ENCODE results near the gene CHI3L1.

The CHI3L1 gene

DNA sequence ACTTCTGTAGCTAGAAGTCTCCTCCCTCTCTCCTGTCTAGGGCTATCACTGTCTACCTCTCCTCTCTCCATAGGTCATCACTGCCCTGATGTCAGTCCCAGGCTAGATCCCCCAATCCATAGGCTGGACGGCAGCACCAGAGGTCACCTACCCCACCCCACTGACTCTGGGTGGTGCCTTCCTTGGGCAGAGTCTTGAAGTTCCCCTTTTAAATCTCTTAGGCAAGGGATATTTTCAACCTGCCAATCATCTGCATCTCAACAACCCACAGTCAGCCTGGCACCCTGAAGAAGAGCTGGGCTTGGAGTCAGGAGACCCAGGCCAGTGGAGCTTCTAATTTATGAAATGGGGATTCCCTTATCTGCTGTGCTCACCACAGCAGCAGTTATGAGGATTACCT, 24.1 kb downstream of the CHI3L1 start:
- in situ Hi-C loops (cut with HindIII; ENCODE audit: low pct_ligation_motif_present, low pct_unique_long_range_greater_than_20kb, low sequenced_read_pairs): no loop called here
- DNase-seq: no peak

DNA sequence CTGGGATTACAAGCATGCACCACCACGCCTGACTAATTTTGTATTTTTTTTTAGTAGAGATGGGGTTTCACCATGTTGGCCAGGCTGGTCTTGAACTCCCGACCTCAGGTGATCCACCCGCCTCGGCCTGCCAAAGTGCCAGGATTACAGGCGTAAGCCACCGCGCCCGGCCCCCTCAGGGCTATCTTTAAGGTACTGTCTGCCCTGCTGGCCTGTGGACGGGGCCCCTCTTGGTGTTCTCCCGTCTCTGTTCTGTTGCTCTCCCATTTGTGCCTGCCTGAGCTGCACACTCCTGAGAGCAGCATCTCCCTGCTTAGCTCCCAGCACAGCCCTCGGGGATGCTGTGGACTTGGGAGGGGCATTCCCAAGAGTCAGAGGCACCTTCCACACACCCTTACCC, 24.8 kb downstream of the CHI3L1 start:
- no peak for DNase-seq
- in situ Hi-C loops (cut with HindIII; ENCODE audit: low pct_ligation_motif_present, low pct_unique_long_range_greater_than_20kb, low sequenced_read_pairs): no loop called here

- DNase-seq: no peak
- in situ Hi-C loops (cut with HindIII; ENCODE audit: low pct_ligation_motif_present, low pct_unique_long_range_greater_than_20kb, low sequenced_read_pairs): no loop called here
These were observed 25.3 kb downstream of the CHI3L1 start for GRCh38 chr1:203161175-203161574.

DNA sequence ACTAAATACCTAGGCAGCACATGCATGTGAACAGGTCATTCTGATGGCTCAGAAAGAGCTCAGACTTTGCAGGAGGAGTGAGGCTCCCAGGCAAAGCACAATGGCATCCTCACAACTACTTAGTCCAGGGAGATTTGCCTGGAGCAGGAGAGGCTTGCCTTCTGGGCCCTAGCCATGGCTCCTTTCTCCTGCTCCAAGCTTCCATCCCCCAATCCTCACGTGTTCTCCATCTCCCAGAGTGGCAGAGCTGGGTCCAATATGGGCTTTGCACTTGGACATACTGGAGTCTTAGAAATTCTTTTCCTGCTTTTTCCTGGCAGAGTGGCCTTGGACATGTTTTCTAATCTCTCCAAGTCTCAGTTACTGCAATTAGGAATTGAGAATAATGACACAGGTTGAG, 26.7 kb downstream of the CHI3L1 start:
- in situ Hi-C loops (cut with HindIII; ENCODE audit: low pct_ligation_motif_present, low pct_unique_long_range_greater_than_20kb, low sequenced_read_pairs): no loop called here
- DNase-seq: no peak

GRCh38 chr1:203158960-203159665, 27.4 kb downstream of the CHI3L1 start:
- no peak for DNase-seq
- in situ Hi-C loops (cut with HindIII; ENCODE audit: low pct_ligation_motif_present, low pct_unique_long_range_greater_than_20kb, low sequenced_read_pairs): no loop called here

GRCh38 chr1:203158423-203158822, 28.1 kb downstream of the CHI3L1 start:
- DNase-seq: no peak
- in situ Hi-C loops (cut with HindIII; ENCODE audit: low pct_ligation_motif_present, low pct_unique_long_range_greater_than_20kb, low sequenced_read_pairs): no loop called here

GRCh38 chr1:203156280-203156679, 30.2 kb downstream of the CHI3L1 start:
- in situ Hi-C loops (cut with HindIII; ENCODE audit: low pct_ligation_motif_present, low pct_unique_long_range_greater_than_20kb, low sequenced_read_pairs): no loop called here
- DNase-seq: no peak

GRCh38 chr1:203153989-203154821, 32.3 kb downstream of the CHI3L1 start:
- no peak for DNase-seq
- in situ Hi-C loops (cut with HindIII; ENCODE audit: low pct_ligation_motif_present, low pct_unique_long_range_greater_than_20kb, low sequenced_read_pairs): no loop called here

GRCh38 chr1:203153051-203153988, 33.2 kb downstream of the CHI3L1 start:
- peak; percentile 70 for DNase-seq

GRCh38 chr1:203152158-203153034, 34.1 kb downstream of the CHI3L1 start:
- peak; percentile 99 for DNase-seq
- in situ Hi-C loops (cut with HindIII; ENCODE audit: low pct_ligation_motif_present, low pct_unique_long_range_greater_than_20kb, low sequenced_read_pairs): no loop called here

More at GRCh38 chr1:203153051-203153988, 33.2 kb downstream of the CHI3L1 start:
- in situ Hi-C loops (cut with HindIII; ENCODE audit: low pct_ligation_motif_present, low pct_unique_long_range_greater_than_20kb, low sequenced_read_pairs): no loop called here

DNA sequence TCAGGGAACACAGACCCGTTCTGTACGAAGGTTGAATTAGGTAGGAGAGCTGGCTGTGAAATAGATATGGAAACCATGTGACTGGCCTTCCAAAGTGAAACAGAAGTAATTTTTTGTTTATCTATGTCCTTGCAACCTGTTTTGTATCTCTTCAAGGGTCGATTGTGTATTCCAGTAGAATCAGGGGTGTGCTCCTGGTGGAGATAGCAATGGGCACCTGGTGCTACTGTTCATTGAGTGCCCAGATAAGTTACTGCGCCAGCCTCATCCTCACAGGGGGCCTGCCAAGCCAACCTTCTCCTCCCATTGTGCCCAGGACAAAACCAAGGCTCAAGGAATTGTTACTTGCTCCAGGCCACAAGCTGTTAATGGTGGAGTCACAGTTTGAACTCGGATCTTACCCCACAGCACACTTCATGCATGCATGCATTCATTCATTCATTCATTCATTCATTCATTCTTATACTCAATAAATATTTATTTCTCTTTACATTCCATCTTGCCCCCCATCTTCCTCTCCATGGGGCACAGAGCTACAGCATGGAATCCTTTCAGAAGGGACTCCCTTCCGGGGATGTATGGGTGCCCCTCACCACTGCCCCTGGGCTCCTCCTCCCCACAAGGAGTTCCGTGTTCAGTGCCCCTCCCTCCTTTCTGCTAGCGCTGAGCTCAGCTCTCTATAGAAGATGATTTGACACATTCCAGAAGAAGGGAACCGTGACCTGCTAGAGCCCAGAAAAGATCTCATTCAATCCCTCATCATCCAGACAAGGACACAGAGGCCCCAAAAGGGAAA, 34.9 kb downstream of the CHI3L1 start:
- in situ Hi-C loops (cut with HindIII; ENCODE audit: low pct_ligation_motif_present, low pct_unique_long_range_greater_than_20kb, low sequenced_read_pairs): no loop called here
- DNase-seq: peak; percentile 96

DNA sequence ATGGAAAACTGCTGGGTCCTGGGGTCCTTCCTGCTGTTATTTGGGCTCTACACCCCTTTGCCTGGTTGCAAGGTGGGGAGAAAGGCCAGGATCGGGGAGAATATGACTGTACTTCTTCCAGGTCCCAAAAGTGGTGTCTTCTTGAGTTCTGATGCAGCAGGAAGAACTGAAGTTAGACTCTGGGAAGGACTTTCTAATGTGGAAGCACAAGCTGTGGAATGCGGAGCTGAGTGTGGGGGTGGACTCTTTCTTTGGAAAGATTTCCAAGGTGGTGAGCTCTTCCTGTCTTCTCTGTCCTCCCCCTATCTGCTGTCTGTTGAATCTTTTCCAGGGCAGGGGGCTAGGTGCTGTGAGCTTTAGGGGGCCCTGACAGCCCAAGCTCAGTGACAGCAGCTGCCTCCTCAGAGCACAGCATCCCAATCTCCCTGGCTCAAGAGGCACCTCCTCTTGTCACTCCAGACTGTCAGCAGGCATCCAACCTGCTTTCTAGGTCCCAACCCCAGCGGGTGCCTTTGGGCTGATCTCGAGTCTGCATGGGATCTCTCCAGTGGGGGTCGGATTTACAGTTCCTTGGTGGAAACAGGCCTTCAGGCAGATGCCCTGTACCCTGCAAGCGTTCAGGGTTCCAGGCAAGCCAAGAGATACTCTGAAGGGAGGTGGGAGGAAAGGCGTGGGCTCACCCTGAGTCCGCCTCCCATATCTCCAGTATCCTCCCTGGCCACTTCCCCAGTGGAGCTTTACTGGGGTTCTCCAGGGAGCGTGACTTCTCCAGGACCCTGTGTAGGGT, 35.8 kb downstream of the CHI3L1 start:
- in situ Hi-C loops (cut with HindIII; ENCODE audit: low pct_ligation_motif_present, low pct_unique_long_range_greater_than_20kb, low sequenced_read_pairs): no loop called here
- DNase-seq: no peak

DNA sequence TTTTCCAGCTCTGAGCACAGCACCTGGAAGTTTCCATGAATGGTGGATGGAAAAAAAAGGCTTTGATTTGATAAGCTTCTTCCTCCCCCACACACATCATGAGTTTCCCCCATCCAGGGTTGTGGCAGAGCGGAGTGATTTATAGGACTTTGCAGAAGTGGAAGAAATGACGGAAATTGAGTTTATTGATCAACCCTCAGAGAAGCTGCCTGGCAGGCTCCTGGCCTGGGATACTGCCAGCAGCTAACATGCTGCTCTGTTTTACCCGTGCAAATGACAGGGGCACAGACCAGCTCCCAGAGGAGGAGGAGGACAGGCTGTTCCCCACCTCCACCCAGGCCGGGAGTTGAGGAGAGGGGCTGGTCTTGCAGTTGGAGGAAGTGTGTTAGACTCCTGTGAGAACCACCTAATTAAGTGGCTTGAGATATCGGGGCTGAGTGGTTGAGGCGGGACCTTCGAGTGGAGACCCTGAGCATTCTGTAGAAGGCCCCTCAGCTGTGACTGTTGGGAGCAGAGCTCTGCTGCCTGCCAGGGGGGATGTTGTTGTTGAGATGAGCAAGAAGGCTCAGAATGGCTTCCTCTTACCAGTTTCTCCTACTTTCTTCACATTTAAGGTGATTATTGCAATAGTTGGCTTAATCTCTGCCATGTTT, 37.2 kb downstream of the CHI3L1 start:
- no peak for DNase-seq
- in situ Hi-C loops (cut with HindIII; ENCODE audit: low pct_ligation_motif_present, low pct_unique_long_range_greater_than_20kb, low sequenced_read_pairs): no loop called here

GRCh38 chr1:203148579-203148978, 37.9 kb downstream of the CHI3L1 start:
- in situ Hi-C loops (cut with HindIII; ENCODE audit: low pct_ligation_motif_present, low pct_unique_long_range_greater_than_20kb, low sequenced_read_pairs): no loop called here
- no peak for DNase-seq

DNA sequence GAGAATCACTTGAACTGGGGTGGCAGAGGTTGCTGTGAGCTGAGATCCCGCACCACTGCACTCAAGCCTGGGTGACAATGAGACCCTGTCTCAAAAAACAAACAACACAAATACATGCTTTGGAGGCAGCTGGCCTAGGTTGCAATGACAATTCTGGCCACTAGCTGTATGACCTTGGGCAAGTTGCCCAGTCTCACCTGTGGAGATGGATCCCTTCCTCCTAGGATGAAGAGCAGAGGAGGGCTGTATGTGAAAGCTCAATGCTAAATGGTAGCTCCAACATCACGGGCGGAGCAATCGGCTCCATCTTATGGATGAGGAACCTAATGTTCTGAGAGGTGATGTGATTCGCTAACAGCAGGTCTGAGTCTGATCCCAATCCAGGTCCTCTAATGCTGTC, 38.4 kb downstream of the CHI3L1 start:
- in situ Hi-C loops (cut with HindIII; ENCODE audit: low pct_ligation_motif_present, low pct_unique_long_range_greater_than_20kb, low sequenced_read_pairs): no loop called here
- peak; percentile 26 for DNase-seq

DNA sequence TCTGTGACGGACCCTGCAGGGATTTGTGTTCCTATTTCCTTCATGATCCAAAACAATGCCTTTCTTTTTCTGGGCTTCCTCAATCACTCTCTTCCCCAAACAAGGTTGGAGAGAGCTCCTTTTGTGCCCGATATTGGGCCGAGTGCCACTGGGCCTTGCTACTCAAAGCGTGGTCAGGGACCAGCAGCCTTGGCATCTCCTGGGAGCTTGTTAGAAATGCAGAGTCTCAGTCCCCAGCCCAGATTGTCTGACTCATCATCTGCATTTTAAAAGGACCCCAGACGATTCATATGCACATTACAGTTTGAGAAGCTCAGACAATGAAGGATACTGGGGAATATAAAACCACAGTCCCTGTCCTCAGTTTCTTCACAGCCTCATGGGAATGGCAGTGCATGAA, 39.1 kb downstream of the CHI3L1 start:
- in situ Hi-C loops (cut with HindIII; ENCODE audit: low pct_ligation_motif_present, low pct_unique_long_range_greater_than_20kb, low sequenced_read_pairs): no loop called here
- DNase-seq: no peak
